Measurements from ENCODE around the gene TXNL4A.
A peak's percentile ranks its signal among the peaks of the same experiment; 100 is the strongest.
"Not testable (repeated sequence)": the region's sequence is repeated elsewhere in the genome, so short reads cannot be mapped to it uniquely, and the experiment has no call there.

TXNL4A gene

GRCh38 chr18:79963658-79964329 lies 24.6 kb downstream of the TXNL4A start:
- no peak for DNase-seq (ENCODE audit: low spot score)

- no peak for DNase-seq (ENCODE audit: low spot score)
Observed at GRCh38 chr18:79962835-79963657, 25.3 kb downstream of the TXNL4A start.

GRCh38 chr18:79962311-79962710 lies 26.1 kb downstream of the TXNL4A start:
- no peak for DNase-seq (ENCODE audit: low spot score)

GRCh38 chr18:79961527-79962291 lies 26.7 kb downstream of the TXNL4A start:
- DNase-seq (ENCODE audit: low spot score): no peak

GRCh38 chr18:79960921-79961526 lies 27.3 kb downstream of the TXNL4A start:
- DNase-seq (ENCODE audit: low spot score): no peak

GRCh38 chr18:79960161-79960801 lies 28.1 kb downstream of the TXNL4A start:
- not testable (repeated sequence) for DNase-seq (ENCODE audit: low spot score)

- DNase-seq (ENCODE audit: low spot score): no peak
Observed at GRCh38 chr18:79958981-79959380, 29.4 kb downstream of the TXNL4A start.

GRCh38 chr18:79956276-79956675 lies 32.1 kb downstream of the TXNL4A start:
- DNase-seq (ENCODE audit: low spot score): no peak

- no peak for DNase-seq (ENCODE audit: low spot score)
Observed at GRCh38 chr18:79955302-79956075, 32.9 kb downstream of the TXNL4A start.

GRCh38 chr18:79954791-79955190 lies 33.6 kb downstream of the TXNL4A start:
- no peak for DNase-seq (ENCODE audit: low spot score)

GRCh38 chr18:79953971-79954651 lies 34.3 kb downstream of the TXNL4A start:
- no peak for DNase-seq (ENCODE audit: low spot score)

- DNase-seq (ENCODE audit: low spot score): no peak
Observed at GRCh38 chr18:79952996-79953559, 35.3 kb downstream of the TXNL4A start.

- DNase-seq (ENCODE audit: low spot score): no peak
Observed at GRCh38 chr18:79952456-79952995, 35.8 kb downstream of the TXNL4A start.

- DNase-seq (ENCODE audit: low spot score): peak; percentile 94
Observed at GRCh38 chr18:79951545-79952455, 36.6 kb downstream of the TXNL4A start, which contains the start of gene SLC66A2. SLC66A2 (minus strand) TSS chr18:79951653; CDS start chr18:79950926, 727 bp downstream.

GRCh38 chr18:79950515-79951341 lies 37.6 kb downstream of the TXNL4A start:
- DNase-seq (ENCODE audit: low spot score): peak; percentile 41

GRCh38 chr18:79949697-79950487 lies 38.5 kb downstream of the TXNL4A start:
- no peak for DNase-seq (ENCODE audit: low spot score)

Data from AG08395 (cell line).